IMR-90 (cell line): ENCODE data around the gene KCNH6. TPM values are rescaled to one million over a fixed set of nuclear protein-coding genes. Genes with fewer than 3 reads are reported as not detected.

Source experiments
- ATAC-seq: fragments of 200-7000 bp; cut with Tn5 transposase; 2 replicates; pipeline ENCODE4 v1.9.1; 2020; ENCODE audit warnings: low read depth, mild to moderate bottlenecking, moderate library complexity
- BruUV-seq: library from RNA; stranded (reverse); fragments of 400-500 nt; replicated peaks from 2 replicates; lab custom pipeline; 2021; lab: Mats Ljungman, UMichigan
- CTCF ChIA-PET: fragments of 300-600 bp; formaldehyde crosslinking; extraction: SDS; loops from one replicate; lab custom pipeline; 2021; ENCODE audit warnings: antibody characterized with exemption; lab: Yijun Ruan, JAX
- POLR2A ChIA-PET: fragments of 300-600 bp; sonication (Branson Sonifier 250); formaldehyde crosslinking; loops from one replicate; lab custom pipeline; 2022; ENCODE audit warnings: antibody characterized with exemption; ENCODE audit not compliant: unreplicated experiment; lab: Charles Lee
- DNase-seq: peaks from one replicate; pipeline ENCODE4 v3.0.0; 2013
- H2AFZ ChIP-seq: replicated peaks from 2 replicates; pipeline ENCODE3; 2013; ENCODE audit warnings: low read length, mild to moderate bottlenecking; ENCODE audit not compliant: poor library complexity
- H2AK5ac ChIP-seq: 2 replicates; pipeline ENCODE4 v1.6.1; 2013; ENCODE audit warnings: low read depth, low read length, inconsistent platforms
- H2AK9ac ChIP-seq: replicated peaks from 2 replicates; pipeline ENCODE3; 2013; ENCODE audit warnings: mild to moderate bottlenecking, low read depth, low read length, moderate library complexity; ENCODE audit not compliant: poor library complexity
- H2BK120ac ChIP-seq: 2 replicates; pipeline ENCODE4 v1.6.1; 2013; ENCODE audit warnings: low read depth, low read length, inconsistent platforms
- H2BK15ac ChIP-seq: 3 replicates; pipeline ENCODE4 v1.6.1; 2013; ENCODE audit warnings: low read depth, low read length, inconsistent platforms
- H2BK20ac ChIP-seq: 2 replicates; pipeline ENCODE4 v1.6.1; 2013; ENCODE audit warnings: low read depth, mild to moderate bottlenecking, inconsistent platforms, low read length, moderate library complexity
- H2BK5ac ChIP-seq: 2 replicates; pipeline ENCODE4 v1.6.1; 2013; ENCODE audit warnings: mild to moderate bottlenecking, low read depth, low read length, inconsistent platforms; ENCODE audit not compliant: poor library complexity, severe bottlenecking
- H3K14ac ChIP-seq: replicated peaks from 2 replicates; pipeline ENCODE4 v1.6.1; 2013; ENCODE audit warnings: low read depth, low read length, inconsistent platforms
- H3K18ac ChIP-seq: 2 replicates; pipeline ENCODE4 v1.6.1; 2013; ENCODE audit warnings: low read depth, low read length, control low read depth
- H3K23ac ChIP-seq: 2 replicates; pipeline ENCODE4 v1.6.1; 2013; ENCODE audit warnings: low read depth, low read length, inconsistent platforms
- H3K27ac ChIP-seq: 2 replicates; pipeline ENCODE4 v1.5.1; 2013; ENCODE audit warnings: mild to moderate bottlenecking, control low read depth, low read length; ENCODE audit not compliant: insufficient read depth
- H3K27me3 ChIP-seq: 2 replicates; pipeline ENCODE4 v1.6.1; 2013; ENCODE audit warnings: low read length; ENCODE audit not compliant: control insufficient read depth, insufficient read depth
- H3K36me3 ChIP-seq: 2 replicates; pipeline ENCODE4 v1.6.1; 2013; ENCODE audit warnings: low read length, mixed read lengths; ENCODE audit not compliant: control insufficient read depth, insufficient read depth
- H3K4ac ChIP-seq: 2 replicates; pipeline ENCODE4 v1.6.1; 2013; ENCODE audit warnings: low read depth, low read length, inconsistent platforms
- H3K4me1 ChIP-seq: 2 replicates; pipeline ENCODE4 v1.6.1; 2013; ENCODE audit warnings: low read length, mixed read lengths; ENCODE audit not compliant: control insufficient read depth, insufficient read depth
- H3K4me2 ChIP-seq: 2 replicates; pipeline ENCODE4 v1.6.1; 2013; ENCODE audit warnings: low read depth, mild to moderate bottlenecking, control low read depth, low read length, moderate library complexity
- H3K4me3 ChIP-seq: 2 replicates; pipeline ENCODE4 v1.5.1; 2013; ENCODE audit warnings: low read depth, mild to moderate bottlenecking, control low read depth, low read length, moderate library complexity; ENCODE audit not compliant: insufficient read depth
- H3K56ac ChIP-seq: 2 replicates; pipeline ENCODE4 v1.6.1; 2013; ENCODE audit warnings: low read length, inconsistent platforms; ENCODE audit not compliant: insufficient read depth; ENCODE audit errors: extremely low read depth
- H3K79me1 ChIP-seq, 2 experiments: 2 replicates each; pipeline ENCODE4 v1.6.1; 2013; ENCODE audit warnings: low read length in 2 of 2, inconsistent platforms in 1 of 2, low read depth in 1 of 2
- H3K9ac ChIP-seq: 2 replicates; pipeline ENCODE4 v1.6.1; 2013; ENCODE audit warnings: low read depth, low read length, control low read depth
- H3K9me1 ChIP-seq: 2 replicates; pipeline ENCODE4 v1.6.1; 2013; ENCODE audit warnings: low read length, inconsistent platforms; ENCODE audit not compliant: insufficient read depth
- H3K9me3 ChIP-seq: 2 replicates; pipeline ENCODE4 v1.6.1; 2013; ENCODE audit warnings: low read length; ENCODE audit not compliant: control insufficient read depth, insufficient read depth
- H4K20me1 ChIP-seq: 2 replicates; pipeline ENCODE4 v1.6.1; 2013; ENCODE audit warnings: low read length, inconsistent platforms; ENCODE audit not compliant: insufficient read depth
- H4K5ac ChIP-seq: 2 replicates; pipeline ENCODE4 v1.6.1; 2013; ENCODE audit warnings: mild to moderate bottlenecking, low read depth, low read length, control low read depth
- H4K8ac ChIP-seq, 2 experiments: 2 replicates each; pipeline ENCODE4 v1.6.1; 2013; ENCODE audit warnings: low read depth in 2 of 2, low read length in 2 of 2, control low read depth in 1 of 2, inconsistent platforms in 1 of 2
- H4K91ac ChIP-seq: 2 replicates; pipeline ENCODE4 v1.6.1; 2013; ENCODE audit warnings: low read depth, low read length, inconsistent platforms; ENCODE audit not compliant: insufficient read depth
- BHLHE40 ChIP-seq: fragments of 150-350 bp; IDR thresholded peaks from 2 replicates; pipeline ENCODE4 v1.6.1; 2016; ENCODE audit warnings: mild to moderate bottlenecking, low read depth, low read length
- CEBPB ChIP-seq: IDR thresholded peaks from 2 replicates; pipeline ENCODE4 v1.6.1; 2012; ENCODE audit warnings: low read depth, low read length, improper control_type of control experiment
- FOS ChIP-seq: fragments of 150-350 bp; IDR thresholded peaks from 2 replicates; pipeline ENCODE4 v1.6.1; 2016; ENCODE audit warnings: low read depth, low read length
- MAZ ChIP-seq: IDR thresholded peaks from 2 replicates; pipeline ENCODE4 v1.6.1; 2012; ENCODE audit warnings: low read depth, mild to moderate bottlenecking, low read length, improper control_type of control experiment, moderate library complexity, borderline replicate concordance
- NFE2L2 ChIP-seq: fragments of 150-350 bp; IDR thresholded peaks from 2 replicates; pipeline ENCODE4 v1.6.1; 2016; ENCODE audit warnings: low read depth, mild to moderate bottlenecking, low read length
- POLR2A ChIP-seq: IDR thresholded peaks from 2 replicates; pipeline ENCODE4 v1.6.1; 2012; ENCODE audit warnings: mild to moderate bottlenecking, low read depth, low read length
- RAD21 ChIP-seq: IDR thresholded peaks from 2 replicates; pipeline ENCODE4 v1.6.1; 2012; ENCODE audit warnings: low read length, improper control_type of control experiment
- RCOR1 ChIP-seq: IDR thresholded peaks from 2 replicates; pipeline ENCODE4 v1.6.1; 2012; ENCODE audit warnings: mild to moderate bottlenecking, low read length, improper control_type of control experiment; ENCODE audit not compliant: insufficient replicate concordance
- SMC3 ChIP-seq: fragments of 150-350 bp; IDR thresholded peaks from 2 replicates; pipeline ENCODE4 v1.6.1; 2016; ENCODE audit warnings: low read depth, mild to moderate bottlenecking, antibody characterized with exemption, low read length, moderate library complexity
- WGBS, 2 experiments: methylation state at CpG; one replicate each; pipeline versions ENCODE4 v1.1.5 to v1.1.7; 2013; ENCODE audit warnings: missing lambda C conversion rate in 2 of 2; ENCODE audit not compliant: insufficient read length in 1 of 2; ENCODE audit errors: extremely low coverage in 2 of 2; 5-methylcytosine and 5-hydroxymethylcytosine counted together
- dilution Hi-C: fragments of 300-500 bp; cut with HindIII; formaldehyde crosslinking; loops from one replicate; pipeline ENCODE4 v1.14.3; 2018; ENCODE audit warnings: low sequenced_read_pairs; ENCODE audit not compliant: unreplicated experiment
- in situ Hi-C: fragments of 300-500 bp; cut with MboI; formaldehyde crosslinking; loops from 3 replicates; pipeline ENCODE4 v1.14.3; 2019; ENCODE audit warnings: low sequenced_read_pairs, inconsistent platforms, mixed read lengths
- intact Hi-C: fragments of 100-400 bp; cut with micrococcal nuclease; formaldehyde crosslinking; loops from 2 replicates; pipeline ENCODE4 v1.10.0; 2022
- polyA plus RNA-seq, 3 experiments: library from polyadenylated mRNA; depleted of rRNA; stranded (reverse); fragments of >200 nt; gene quantifications; 2 replicates each; pipeline ENCODE4 v1.2.3, GENCODE V29; 2012; ENCODE audit warnings: low replicate concordance in 1 of 3
- total RNA-seq: library from RNA; depleted of rRNA; stranded (reverse); fragments of >200 nt; gene quantifications from 2 replicates; pipeline ENCODE4 v1.2.3, GENCODE V29; 2012
- TF ChIP-seq, protein P1 (sequence below): fragments of 150-350 bp; IDR thresholded peaks from 2 replicates; pipeline ENCODE4 v1.6.1; 2017; ENCODE audit warnings: mild to moderate bottlenecking, antibody characterized with exemption, low read length, low read depth
- TF ChIP-seq, protein P2 (sequence below): conservative IDR thresholded peaks from 2 replicates; pipeline ENCODE4 v1.5.1; 2012; ENCODE audit warnings: mild to moderate bottlenecking, low read depth, low read length, improper control_type of control experiment
- TF ChIP-seq, protein P3 (sequence below): fragments of 150-350 bp; IDR thresholded peaks from 2 replicates; pipeline ENCODE4 v1.6.1; 2016; ENCODE audit warnings: low read depth, mild to moderate bottlenecking, low read length, moderate library complexity, borderline replicate concordance

KCNH6 gene
- total and polyA plus RNA-seq, 2 of the 4 experiments (the other 2 are of a cell fraction), result 0.17 to 0.18 TPM

DNA sequence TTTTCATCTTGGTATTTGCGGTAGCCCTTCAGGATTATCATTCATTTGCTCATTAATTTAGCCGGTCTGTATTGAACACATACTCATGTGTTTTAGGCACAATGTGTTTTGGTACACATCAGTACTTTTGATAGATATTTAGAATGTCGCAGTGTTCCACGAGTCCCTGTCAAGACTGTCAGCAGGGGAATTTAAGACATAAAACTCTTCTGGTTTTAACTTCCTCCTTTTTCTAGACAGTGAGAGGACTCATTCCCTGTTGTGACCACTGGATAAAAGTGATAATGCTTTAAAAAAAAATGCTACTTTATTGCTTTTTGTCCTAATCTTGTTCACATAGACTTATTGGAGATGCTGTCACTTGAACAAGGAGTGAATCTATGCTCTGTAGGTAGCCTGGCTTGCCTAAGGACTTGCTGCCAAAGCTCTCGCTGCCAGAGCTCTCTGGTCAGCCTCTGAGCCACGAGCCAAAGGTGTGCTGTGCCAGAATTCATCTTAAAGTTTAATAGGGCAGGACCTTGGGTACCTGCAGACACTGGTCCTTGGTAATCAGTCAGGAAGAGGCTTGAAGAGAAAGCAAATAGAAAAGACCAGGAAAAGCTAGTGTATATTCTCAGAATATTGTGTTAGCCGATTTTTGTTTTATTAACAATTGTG lies 32.5 kb downstream of the KCNH6 start:
- no peak overlapping the region for H2BK5ac ChIP-seq
- no peak overlapping the region for H3K18ac ChIP-seq
- peaks cover 81% of the 10 kb centered on the region for H4K20me1 ChIP-seq
- no peak for ATAC-seq
- H3K4me2 ChIP-seq, result no peak overlapping the region
- H2AFZ ChIP-seq, result no peak overlapping the region
- WGBS, 2 experiments, result 100% methylated on average over 1 of the region's 7 CpGs; no CpG with 5 or more reads in 1 of the 2 experiments
- TF ChIP-seq MAZ (no peak), POLR2A (no peak), NFE2L2 (no peak), CEBPB (no peak), BHLHE40 (no peak), RCOR1 (no peak), SMC3 (no peak), RAD21 (no peak), FOS (no peak)
- TF ChIP-seq, protein P1, sequence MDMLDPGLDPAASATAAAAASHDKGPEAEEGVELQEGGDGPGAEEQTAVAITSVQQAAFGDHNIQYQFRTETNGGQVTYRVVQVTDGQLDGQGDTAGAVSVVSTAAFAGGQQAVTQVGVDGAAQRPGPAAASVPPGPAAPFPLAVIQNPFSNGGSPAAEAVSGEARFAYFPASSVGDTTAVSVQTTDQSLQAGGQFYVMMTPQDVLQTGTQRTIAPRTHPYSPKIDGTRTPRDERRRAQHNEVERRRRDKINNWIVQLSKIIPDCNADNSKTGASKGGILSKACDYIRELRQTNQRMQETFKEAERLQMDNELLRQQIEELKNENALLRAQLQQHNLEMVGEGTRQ, result no peak
- TF ChIP-seq, protein P2, sequence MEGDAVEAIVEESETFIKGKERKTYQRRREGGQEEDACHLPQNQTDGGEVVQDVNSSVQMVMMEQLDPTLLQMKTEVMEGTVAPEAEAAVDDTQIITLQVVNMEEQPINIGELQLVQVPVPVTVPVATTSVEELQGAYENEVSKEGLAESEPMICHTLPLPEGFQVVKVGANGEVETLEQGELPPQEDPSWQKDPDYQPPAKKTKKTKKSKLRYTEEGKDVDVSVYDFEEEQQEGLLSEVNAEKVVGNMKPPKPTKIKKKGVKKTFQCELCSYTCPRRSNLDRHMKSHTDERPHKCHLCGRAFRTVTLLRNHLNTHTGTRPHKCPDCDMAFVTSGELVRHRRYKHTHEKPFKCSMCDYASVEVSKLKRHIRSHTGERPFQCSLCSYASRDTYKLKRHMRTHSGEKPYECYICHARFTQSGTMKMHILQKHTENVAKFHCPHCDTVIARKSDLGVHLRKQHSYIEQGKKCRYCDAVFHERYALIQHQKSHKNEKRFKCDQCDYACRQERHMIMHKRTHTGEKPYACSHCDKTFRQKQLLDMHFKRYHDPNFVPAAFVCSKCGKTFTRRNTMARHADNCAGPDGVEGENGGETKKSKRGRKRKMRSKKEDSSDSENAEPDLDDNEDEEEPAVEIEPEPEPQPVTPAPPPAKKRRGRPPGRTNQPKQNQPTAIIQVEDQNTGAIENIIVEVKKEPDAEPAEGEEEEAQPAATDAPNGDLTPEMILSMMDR, result no peak
- TF ChIP-seq, protein P3, sequence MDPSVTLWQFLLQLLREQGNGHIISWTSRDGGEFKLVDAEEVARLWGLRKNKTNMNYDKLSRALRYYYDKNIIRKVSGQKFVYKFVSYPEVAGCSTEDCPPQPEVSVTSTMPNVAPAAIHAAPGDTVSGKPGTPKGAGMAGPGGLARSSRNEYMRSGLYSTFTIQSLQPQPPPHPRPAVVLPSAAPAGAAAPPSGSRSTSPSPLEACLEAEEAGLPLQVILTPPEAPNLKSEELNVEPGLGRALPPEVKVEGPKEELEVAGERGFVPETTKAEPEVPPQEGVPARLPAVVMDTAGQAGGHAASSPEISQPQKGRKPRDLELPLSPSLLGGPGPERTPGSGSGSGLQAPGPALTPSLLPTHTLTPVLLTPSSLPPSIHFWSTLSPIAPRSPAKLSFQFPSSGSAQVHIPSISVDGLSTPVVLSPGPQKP, result no peak
- BruUV-seq, result no TSS peak
- H2BK20ac ChIP-seq, result no peak overlapping the region
- no peak overlapping the region for H3K4me3 ChIP-seq
- no peak overlapping the region for H3K4ac ChIP-seq
- no peak overlapping the region for H3K9ac ChIP-seq
- no peak overlapping the region for H3K56ac ChIP-seq
- intact Hi-C loops, result no loop called here
- H2AK9ac ChIP-seq, result no peak overlapping the region
- H3K23ac ChIP-seq, result no peak overlapping the region
- no peak overlapping the region for H2AK5ac ChIP-seq
- H3K27ac ChIP-seq, result no peak overlapping the region
- H3K9me3 ChIP-seq, result no peaks in the 10 kb centered on the region
- no peak overlapping the region for H2BK120ac ChIP-seq
- H3K9me1 ChIP-seq, result peaks cover 11% of the 10 kb centered on the region
- H3K79me1 ChIP-seq, result peaks cover 3 to 65% of the 10 kb centered on the region in 2 experiments; a peak in 2 of 4 replicates
- no peak overlapping the region for H4K5ac ChIP-seq
- H3K4me1 ChIP-seq, result peaks cover 7% of the 10 kb centered on the region
- dilution Hi-C loops, result no loop called here
- H4K8ac ChIP-seq, result no peak overlapping the region
- no peaks in the 10 kb centered on the region for H3K27me3 ChIP-seq
- in situ Hi-C loops, result no loop called here
- H2BK15ac ChIP-seq, result no peak overlapping the region
- CTCF ChIA-PET, result no interaction called here
- POLR2A ChIA-PET, result no interaction called here
- no peaks in the 10 kb centered on the region for H3K36me3 ChIP-seq
- no peak overlapping the region for H3K14ac ChIP-seq
- H4K91ac ChIP-seq, result no peak overlapping the region
- DNase-seq, result no peak
